Mesothelial cell of epicardium (in vitro differentiated cells): ENCODE results near the gene WDR64. TPM values are rescaled to one million over a fixed set of nuclear protein-coding genes. Genes with fewer than 3 reads are reported as not detected.

ENCODE experiments used
- DNase-seq, 2 experiments: peaks; one replicate each; pipeline ENCODE4 v3.0.0; 2021; ENCODE audit warnings: low spot score in 2 of 2; ENCODE audit not compliant: unreplicated experiment in 2 of 2
- H3K27ac Mint-ChIP-seq: 2 replicates; pipeline ENCODE4 v1.8.0; 2021; ENCODE audit warnings: mixed read lengths
- H3K27me3 Mint-ChIP-seq: 2 replicates; pipeline ENCODE4 v1.8.0; 2021; ENCODE audit warnings: low read depth, mixed read lengths
- H3K36me3 Mint-ChIP-seq: 2 replicates; pipeline ENCODE4 v1.8.0; 2021; ENCODE audit warnings: mixed read lengths
- H3K4me1 Mint-ChIP-seq: 2 replicates; pipeline ENCODE4 v1.8.0; 2021; ENCODE audit warnings: mixed read lengths
- H3K4me3 Mint-ChIP-seq: 2 replicates; pipeline ENCODE4 v1.8.0; 2021; ENCODE audit warnings: mild to moderate bottlenecking, moderate library complexity, mixed read lengths
- H3K9me3 Mint-ChIP-seq: 2 replicates; pipeline ENCODE4 v1.8.0; 2021; ENCODE audit warnings: mixed read lengths
- total RNA-seq: library from RNA; stranded (reverse); gene quantifications from 3 replicates; pipeline ENCODE4 v1.2.1, GENCODE V29; 2021
- TF ChIP-seq, protein P1 (sequence below): fragments of 200-600 bp; sonication (generic); IDR thresholded peaks from one replicate; pipeline ENCODE4 v1.5.0; 2021; ENCODE audit warnings: antibody characterized with exemption; ENCODE audit not compliant: unreplicated experiment

Gene WDR64
- total RNA-seq = 0.47 TPM in 1 of 3 replicates, not detected in the others

DNA sequence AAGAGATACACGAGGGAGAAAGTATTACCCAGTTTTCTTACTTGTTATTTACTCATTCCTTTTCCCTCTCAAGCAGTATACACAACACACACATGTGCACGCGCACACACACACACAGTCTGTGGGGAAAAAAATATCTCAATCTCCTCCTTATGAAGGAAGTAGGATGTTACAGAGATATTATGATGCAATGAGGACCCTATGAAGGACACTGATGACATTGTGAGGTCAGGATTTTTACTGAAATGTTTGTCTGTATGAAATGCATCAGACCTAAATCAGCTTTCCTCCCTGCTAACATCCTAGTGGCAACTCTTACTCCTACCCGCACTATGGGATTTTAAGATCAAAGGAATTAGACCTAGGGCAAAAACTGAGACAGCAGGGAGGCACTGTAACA is at the start of gene WDR64:
TSS of gene WDR64 (plus strand) at position 270 of the 400 bp plus-strand sequence. CDS start 204 bp downstream, outside the sequence.
- Mint-ChIP-seq H3K4me3 (no peak within 1 kb of the TSS), H3K36me3 (no peaks in the 10 kb centered on the region), H3K27ac (no peak within 1 kb of the TSS), H3K9me3 (peaks cover 3% of the 10 kb centered on the region), H3K4me1 (no peaks in the 10 kb centered on the region), H3K27me3 (peaks cover 7% of the 10 kb centered on the region)
- no peak for DNase-seq
- TF ChIP-seq, protein P1, sequence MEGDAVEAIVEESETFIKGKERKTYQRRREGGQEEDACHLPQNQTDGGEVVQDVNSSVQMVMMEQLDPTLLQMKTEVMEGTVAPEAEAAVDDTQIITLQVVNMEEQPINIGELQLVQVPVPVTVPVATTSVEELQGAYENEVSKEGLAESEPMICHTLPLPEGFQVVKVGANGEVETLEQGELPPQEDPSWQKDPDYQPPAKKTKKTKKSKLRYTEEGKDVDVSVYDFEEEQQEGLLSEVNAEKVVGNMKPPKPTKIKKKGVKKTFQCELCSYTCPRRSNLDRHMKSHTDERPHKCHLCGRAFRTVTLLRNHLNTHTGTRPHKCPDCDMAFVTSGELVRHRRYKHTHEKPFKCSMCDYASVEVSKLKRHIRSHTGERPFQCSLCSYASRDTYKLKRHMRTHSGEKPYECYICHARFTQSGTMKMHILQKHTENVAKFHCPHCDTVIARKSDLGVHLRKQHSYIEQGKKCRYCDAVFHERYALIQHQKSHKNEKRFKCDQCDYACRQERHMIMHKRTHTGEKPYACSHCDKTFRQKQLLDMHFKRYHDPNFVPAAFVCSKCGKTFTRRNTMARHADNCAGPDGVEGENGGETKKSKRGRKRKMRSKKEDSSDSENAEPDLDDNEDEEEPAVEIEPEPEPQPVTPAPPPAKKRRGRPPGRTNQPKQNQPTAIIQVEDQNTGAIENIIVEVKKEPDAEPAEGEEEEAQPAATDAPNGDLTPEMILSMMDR = no peak

DNA sequence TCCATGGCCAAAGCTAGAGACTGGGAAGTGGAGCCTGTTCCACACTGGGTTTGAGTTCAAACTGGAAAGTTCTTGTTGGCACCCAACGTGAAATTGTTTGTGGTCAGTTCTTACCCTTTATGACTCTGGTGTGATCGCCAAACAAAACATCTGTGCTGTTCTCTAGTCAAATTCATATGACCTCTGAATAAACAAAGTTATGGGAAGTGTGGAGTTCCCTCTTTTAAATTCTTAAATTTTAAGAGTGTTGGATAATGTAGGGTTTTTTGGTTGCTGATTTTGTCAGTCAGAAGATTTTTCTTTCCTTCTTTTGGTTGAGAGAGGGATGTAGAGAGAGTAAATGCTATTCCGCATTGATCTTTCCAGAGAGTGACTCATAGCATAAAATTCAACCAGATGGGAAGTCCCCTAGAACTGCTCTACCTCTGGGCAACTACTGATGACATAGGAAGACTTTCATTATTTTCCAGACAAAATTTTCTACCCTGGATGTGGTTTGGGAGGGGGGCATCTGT is 48.3 kb upstream of the WDR64 start:
- no peaks in the 10 kb centered on the region for H3K4me1 Mint-ChIP-seq
- H3K27me3 Mint-ChIP-seq = no peaks in the 10 kb centered on the region
- TF ChIP-seq, protein P1 = no peak
- peaks cover 13% of the 10 kb centered on the region for H3K36me3 Mint-ChIP-seq
- H3K27ac Mint-ChIP-seq = no peak overlapping the region
- H3K9me3 Mint-ChIP-seq = no peaks in the 10 kb centered on the region
- DNase-seq = no peak
- H3K4me3 Mint-ChIP-seq = no peak overlapping the region

- peaks cover 13% of the 10 kb centered on the region for H3K36me3 Mint-ChIP-seq
- H3K27ac Mint-ChIP-seq = no peak overlapping the region
- H3K4me3 Mint-ChIP-seq = no peak overlapping the region
- no peaks in the 10 kb centered on the region for H3K27me3 Mint-ChIP-seq
- H3K4me1 Mint-ChIP-seq = no peaks in the 10 kb centered on the region
- H3K9me3 Mint-ChIP-seq = no peaks in the 10 kb centered on the region
- DNase-seq = no peak
- TF ChIP-seq, protein P1 = no peak
Measured at GRCh38 chr1:241605146-241605805, 46.8 kb upstream of the WDR64 start.

DNA sequence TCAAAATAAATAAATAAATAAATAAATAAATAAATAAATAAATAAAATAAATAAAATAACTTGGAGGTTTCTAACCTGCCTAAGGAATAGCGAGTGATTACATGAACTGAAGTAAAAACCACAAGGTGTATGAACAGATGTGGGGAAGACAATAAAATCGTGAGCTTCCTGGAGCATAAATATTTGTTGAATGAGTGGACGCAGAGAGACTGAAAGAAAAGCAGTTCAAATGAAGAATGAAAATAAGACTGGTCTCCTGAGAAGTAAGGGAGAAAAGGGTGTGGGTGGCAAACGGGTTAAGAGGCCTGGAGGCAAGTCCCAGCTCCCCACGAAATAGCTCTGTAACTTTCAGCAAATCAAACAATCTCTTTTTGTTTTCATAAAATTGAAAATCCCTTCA is 45.5 kb upstream of the WDR64 start:
- no peak overlapping the region for H3K4me3 Mint-ChIP-seq
- H3K4me1 Mint-ChIP-seq = no peaks in the 10 kb centered on the region
- H3K36me3 Mint-ChIP-seq = peaks cover 8% of the 10 kb centered on the region

DNA sequence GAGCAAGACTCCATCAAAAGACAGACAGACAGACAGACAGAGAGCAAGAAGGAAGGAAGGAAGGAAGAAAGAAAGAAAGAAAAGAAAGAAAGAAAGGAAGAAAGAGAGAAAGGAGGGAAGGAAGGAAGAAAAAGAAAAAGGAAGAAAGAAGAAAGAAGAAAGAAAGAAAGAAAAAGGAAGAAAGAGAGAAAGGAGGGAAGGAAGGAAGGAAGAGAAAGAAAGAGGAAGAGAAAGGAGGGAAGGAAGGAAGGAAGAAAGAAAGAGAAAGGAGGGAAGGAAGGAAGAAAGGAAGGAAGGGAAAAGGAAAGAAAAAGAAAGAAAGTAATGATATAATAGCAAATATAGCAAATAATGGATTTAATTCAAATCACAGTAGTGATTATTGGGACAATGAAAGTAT is 44.6 kb upstream of the WDR64 start:
- Mint-ChIP-seq H3K27ac (no peak overlapping the region), H3K4me3 (no peak overlapping the region), H3K4me1 (no peaks in the 10 kb centered on the region), H3K36me3 (peaks cover 1% of the 10 kb centered on the region), H3K27me3 (no peaks in the 10 kb centered on the region), H3K9me3 (no peaks in the 10 kb centered on the region)
- DNase-seq = no peak
- TF ChIP-seq, protein P1 = no peak

More for the DNA sequence above, 45.5 kb upstream of the WDR64 start:
- TF ChIP-seq, protein P1 = no peak
- Mint-ChIP-seq H3K27me3 (no peaks in the 10 kb centered on the region), H3K27ac (no peak overlapping the region), H3K9me3 (no peaks in the 10 kb centered on the region)
- no peak for DNase-seq
